ENCODE results near the gene HSPB8. TPM values are rescaled to one million over a fixed set of nuclear protein-coding genes. Genes with fewer than 3 reads are reported as not detected.

The HSPB8 gene
- total and polyA plus RNA-seq, 2 of the 4 experiments (the other 2 are of a cell fraction): 12.9 to 25.8 TPM

- H3K4me3 ChIP-seq (ENCODE audit: insufficient read depth, low read depth, low read length): peak overlapping the region; percentile 14; the same call in 1 of the 2 replicates
- CTCF ChIA-PET: interaction anchor here (0.6 to 1.7 kb wide), 3 partner anchors 13 to 1293 kb away, joined by 3 read pairs; no protein-coding TSS in a partner anchor
These were observed 2.3 kb upstream of the HSPB8 start for GRCh38 chr12:119176267-119177055.

More at GRCh38 chr12:119176267-119177055, 2.3 kb upstream of the HSPB8 start:
- Histone ChIP-seq H4K91ac (ENCODE audit: insufficient read depth, low read depth, low read length) (0 out of 2 replicates have a peak overlapping the region, but pooled peaks have one; percentile 17), H2BK120ac (ENCODE audit: low read depth, low read length) (peak overlapping the region; percentile 36), H3K23ac (ENCODE audit: low read depth, low read length) (no peak overlapping the region), H3K9me1 (ENCODE audit: insufficient read depth, low read length) (no peaks in the 10 kb centered on the region), H3K9me3 (ENCODE audit: control insufficient read depth, insufficient read depth, low read length) (no peaks in the 10 kb centered on the region), H4K5ac (ENCODE audit: low read depth, low read length) (peak overlapping the region; percentile 69), H2AK9ac (replicated peaks; ENCODE audit: low read depth, low read length, poor library complexity) (peak overlapping the region; percentile 10), H3K27me3 (ENCODE audit: control insufficient read depth, insufficient read depth, low read length) (peaks cover 2% of the 10 kb centered on the region; the same call in 1 of the 2 replicates), H3K14ac (replicated peaks; ENCODE audit: low read depth, low read length) (no peak overlapping the region), H3K79me1 (ENCODE audit: low read depth in 1 of 2, low read length in 2 of 2) (peaks cover 13% of the 10 kb centered on the region in 2 experiments), H3K56ac (ENCODE audit: extremely low read depth, insufficient read depth, low read length) (peak overlapping the region; percentile 3; the same call in 1 of the 2 replicates), H3K4me2 (ENCODE audit: low read depth, low read length) (peak overlapping the region; percentile 72), H2AFZ (replicated peaks; ENCODE audit: low read length, poor library complexity) (peak overlapping the region; percentile 87), H2BK15ac (ENCODE audit: low read depth, low read length) (peak overlapping the region; percentile 35; the same call in 1 of the 3 replicates), H2AK5ac (ENCODE audit: low read depth, low read length) (no peak overlapping the region; the same call in 1 of the 2 replicates), H3K36me3 (ENCODE audit: control insufficient read depth, insufficient read depth, low read length) (no peaks in the 10 kb centered on the region), H3K9ac (ENCODE audit: low read depth, low read length) (no peak overlapping the region), H3K18ac (ENCODE audit: low read depth, low read length) (peak overlapping the region; percentile 42), H2BK5ac (ENCODE audit: low read depth, low read length, poor library complexity, severe bottlenecking) (peak overlapping the region; percentile 5), H3K27ac (ENCODE audit: insufficient read depth, low read length) (no peak overlapping the region), H3K4me1 (ENCODE audit: control insufficient read depth, insufficient read depth, low read length) (peaks cover 11% of the 10 kb centered on the region), H2BK20ac (ENCODE audit: low read depth, low read length) (peak overlapping the region; percentile 69; the same call in 1 of the 2 replicates), H4K8ac (ENCODE audit: low read depth in 2 of 2, low read length in 2 of 2) (peak overlapping the region in 1 of 2 experiments; percentile 77; a peak in 3 of 4 replicates), H4K20me1 (ENCODE audit: insufficient read depth, low read length) (no peaks in the 10 kb centered on the region), H3K4ac (ENCODE audit: low read depth, low read length) (peak overlapping the region; percentile 8; the same call in 1 of the 2 replicates)
- BruUV-seq (replicated peaks): no TSS peak
- POLR2A ChIA-PET (ENCODE audit: unreplicated experiment): no interaction called here
- ATAC-seq (ENCODE audit: low read depth) (peak; percentile 50), DNase-seq (peak; percentile 95)
- TF ChIP-seq RAD21 (IDR thresholded peaks at IDR 0.05; ENCODE audit: low read length): no peak
- no peak for TF ChIP-seq CHD1 (IDR thresholded peaks at IDR 0.05; ENCODE audit: low read depth, low read length)
- TF ChIP-seq MXI1 (IDR thresholded peaks at IDR 0.05; ENCODE audit: borderline replicate concordance, low read depth, low read length): no peak
- TF ChIP-seq MAFK (IDR thresholded peaks at IDR 0.05; ENCODE audit: low read depth, low read length): no peak
- peak; percentile 78 for TF ChIP-seq MAZ (IDR thresholded peaks at IDR 0.05; ENCODE audit: borderline replicate concordance, low read depth, low read length)
- TF ChIP-seq RCOR1 (IDR thresholded peaks at IDR 0.05; ENCODE audit: insufficient replicate concordance, low read length): peak; percentile 94
- no peak for TF ChIP-seq CEBPB (IDR thresholded peaks at IDR 0.05; ENCODE audit: low read depth, low read length)
- TF ChIP-seq, protein P1, sequence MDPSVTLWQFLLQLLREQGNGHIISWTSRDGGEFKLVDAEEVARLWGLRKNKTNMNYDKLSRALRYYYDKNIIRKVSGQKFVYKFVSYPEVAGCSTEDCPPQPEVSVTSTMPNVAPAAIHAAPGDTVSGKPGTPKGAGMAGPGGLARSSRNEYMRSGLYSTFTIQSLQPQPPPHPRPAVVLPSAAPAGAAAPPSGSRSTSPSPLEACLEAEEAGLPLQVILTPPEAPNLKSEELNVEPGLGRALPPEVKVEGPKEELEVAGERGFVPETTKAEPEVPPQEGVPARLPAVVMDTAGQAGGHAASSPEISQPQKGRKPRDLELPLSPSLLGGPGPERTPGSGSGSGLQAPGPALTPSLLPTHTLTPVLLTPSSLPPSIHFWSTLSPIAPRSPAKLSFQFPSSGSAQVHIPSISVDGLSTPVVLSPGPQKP (IDR thresholded peaks at IDR 0.05; ENCODE audit: borderline replicate concordance, low read depth, low read length): no peak
- TF ChIP-seq POLR2A (IDR thresholded peaks at IDR 0.05; ENCODE audit: low read depth, low read length): no peak
- no peak for TF ChIP-seq SMC3 (IDR thresholded peaks at IDR 0.05; ENCODE audit: low read depth, low read length)
- TF ChIP-seq, protein P2, sequence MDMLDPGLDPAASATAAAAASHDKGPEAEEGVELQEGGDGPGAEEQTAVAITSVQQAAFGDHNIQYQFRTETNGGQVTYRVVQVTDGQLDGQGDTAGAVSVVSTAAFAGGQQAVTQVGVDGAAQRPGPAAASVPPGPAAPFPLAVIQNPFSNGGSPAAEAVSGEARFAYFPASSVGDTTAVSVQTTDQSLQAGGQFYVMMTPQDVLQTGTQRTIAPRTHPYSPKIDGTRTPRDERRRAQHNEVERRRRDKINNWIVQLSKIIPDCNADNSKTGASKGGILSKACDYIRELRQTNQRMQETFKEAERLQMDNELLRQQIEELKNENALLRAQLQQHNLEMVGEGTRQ (IDR thresholded peaks at IDR 0.05; ENCODE audit: low read depth, low read length): no peak
- peak; percentile 65 for TF ChIP-seq FOS (IDR thresholded peaks at IDR 0.05; ENCODE audit: low read depth, low read length)
- peak; percentile 27; the same call in 1 of the 2 replicates for TF ChIP-seq BHLHE40 (IDR thresholded peaks at IDR 0.05; ENCODE audit: low read depth, low read length)
- WGBS, 2 experiments (ENCODE audit: extremely low coverage in 2 of 2, insufficient read length in 1 of 2): 8% methylated on average over 2 of the region's 21 CpGs; no CpG with 5 or more reads in 1 of the 2 experiments
- intact Hi-C loops (cut with micrococcal nuclease): loop anchor here (10.0 kb wide), 1 partner anchor 772 kb away; no protein-coding TSS in a partner anchor
- in situ Hi-C loops (cut with MboI; ENCODE audit: low sequenced_read_pairs): loop anchor here (25.0 kb wide), 1 partner anchor 764 kb away; no protein-coding TSS in a partner anchor
- dilution Hi-C loops (cut with HindIII; ENCODE audit: low sequenced_read_pairs, unreplicated experiment): no loop called here

Data from IMR-90 (cell line).